Measurements from ENCODE around the gene OR3A2.
"Not testable (repeated sequence)": the region's sequence is repeated elsewhere in the genome, so short reads cannot be mapped to it uniquely, and the experiment has no call there.

OR3A2 gene

DNA sequence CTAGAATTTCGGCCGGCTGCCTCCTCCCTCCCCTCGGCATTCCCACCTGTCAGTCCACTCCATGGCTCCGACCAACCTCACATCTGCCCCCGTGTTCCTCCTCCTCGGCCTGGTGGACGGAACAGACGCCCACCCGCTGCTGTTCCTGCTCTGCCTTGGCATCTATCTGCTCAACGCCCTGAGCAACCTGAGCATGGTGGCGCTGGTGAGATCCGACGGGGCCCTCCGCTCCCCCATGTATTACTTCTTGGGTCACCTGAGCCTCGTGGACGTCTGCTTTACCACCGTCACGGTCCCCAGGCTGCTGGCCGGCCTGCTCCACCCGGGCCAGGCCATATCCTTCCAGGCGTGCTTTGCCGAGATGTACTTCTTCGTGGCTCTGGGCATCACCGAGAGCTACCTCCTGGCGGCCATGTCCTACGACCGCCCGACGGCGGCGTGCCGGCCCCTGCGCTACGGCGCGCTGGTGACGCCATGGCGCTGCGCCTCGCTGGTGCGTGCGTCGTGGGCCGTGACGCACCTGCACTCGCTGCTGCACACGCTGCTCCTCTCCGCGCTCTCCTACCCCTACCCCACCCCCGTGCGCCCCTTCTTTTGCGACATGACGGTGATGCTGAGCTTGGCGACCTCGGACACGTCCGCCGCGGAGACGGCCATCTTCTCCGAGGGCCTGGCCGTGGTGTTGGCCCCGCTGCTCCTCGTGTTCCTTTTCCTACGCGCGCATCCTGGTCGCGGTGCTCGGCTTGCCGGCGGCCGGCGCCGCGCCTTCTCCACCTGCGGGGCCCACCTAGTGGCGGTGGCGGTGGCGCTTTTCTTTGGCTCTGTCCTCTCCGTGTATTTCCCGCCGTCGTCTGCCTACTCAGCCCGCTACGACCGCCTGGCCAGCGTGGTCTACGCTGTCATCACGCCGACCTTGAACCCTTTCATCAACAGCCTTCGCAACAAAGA lies at the start of gene OR3A2:
TSS of gene OR3A2 (minus strand) at position 440 of the 948 bp plus-strand sequence.
- DNase-seq (ENCODE audit: low read depth) = no peak
- TF ChIP-seq, protein P1, sequence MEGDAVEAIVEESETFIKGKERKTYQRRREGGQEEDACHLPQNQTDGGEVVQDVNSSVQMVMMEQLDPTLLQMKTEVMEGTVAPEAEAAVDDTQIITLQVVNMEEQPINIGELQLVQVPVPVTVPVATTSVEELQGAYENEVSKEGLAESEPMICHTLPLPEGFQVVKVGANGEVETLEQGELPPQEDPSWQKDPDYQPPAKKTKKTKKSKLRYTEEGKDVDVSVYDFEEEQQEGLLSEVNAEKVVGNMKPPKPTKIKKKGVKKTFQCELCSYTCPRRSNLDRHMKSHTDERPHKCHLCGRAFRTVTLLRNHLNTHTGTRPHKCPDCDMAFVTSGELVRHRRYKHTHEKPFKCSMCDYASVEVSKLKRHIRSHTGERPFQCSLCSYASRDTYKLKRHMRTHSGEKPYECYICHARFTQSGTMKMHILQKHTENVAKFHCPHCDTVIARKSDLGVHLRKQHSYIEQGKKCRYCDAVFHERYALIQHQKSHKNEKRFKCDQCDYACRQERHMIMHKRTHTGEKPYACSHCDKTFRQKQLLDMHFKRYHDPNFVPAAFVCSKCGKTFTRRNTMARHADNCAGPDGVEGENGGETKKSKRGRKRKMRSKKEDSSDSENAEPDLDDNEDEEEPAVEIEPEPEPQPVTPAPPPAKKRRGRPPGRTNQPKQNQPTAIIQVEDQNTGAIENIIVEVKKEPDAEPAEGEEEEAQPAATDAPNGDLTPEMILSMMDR (conservative IDR thresholded peaks at IDR 0.05; ENCODE audit: low read depth, low read length) = no peak

DNA sequence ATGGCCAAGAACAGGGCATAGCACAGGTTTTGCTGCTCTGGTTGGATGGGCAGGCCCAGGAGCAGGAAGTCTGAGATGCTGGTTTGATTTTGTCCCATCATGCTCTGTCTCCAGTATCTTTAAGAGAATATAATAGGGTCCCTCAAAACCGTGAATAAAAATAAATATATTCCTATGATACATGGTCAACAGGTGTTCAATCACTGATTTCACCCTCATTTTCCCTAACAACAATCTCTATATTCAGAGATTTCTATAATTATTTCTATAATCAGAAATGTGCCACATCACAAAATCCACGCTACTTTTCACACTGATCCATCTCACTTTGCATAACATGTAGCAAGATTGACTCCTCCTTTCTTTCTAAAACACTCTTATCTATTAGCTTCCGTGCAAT lies 47.6 kb upstream of the OR3A2 start, which contains the start of gene OR1E2:
TSS of gene OR1E2 (minus strand) at position 101 of the 400 bp plus-strand sequence. CDS start at position 101, 0 bp downstream.
- DNase-seq (ENCODE audit: low read depth) = no peak
- no peak within 1 kb of the TSS for H3K4me3 ChIP-seq (ENCODE audit: low read length)
- TF ChIP-seq, protein P1 (conservative IDR thresholded peaks at IDR 0.05; ENCODE audit: low read depth, low read length) = no peak

More for the DNA sequence above, at the start of gene OR3A2:
- H3K4me3 ChIP-seq (ENCODE audit: low read length) = no peak within 1 kb of the TSS

DNA sequence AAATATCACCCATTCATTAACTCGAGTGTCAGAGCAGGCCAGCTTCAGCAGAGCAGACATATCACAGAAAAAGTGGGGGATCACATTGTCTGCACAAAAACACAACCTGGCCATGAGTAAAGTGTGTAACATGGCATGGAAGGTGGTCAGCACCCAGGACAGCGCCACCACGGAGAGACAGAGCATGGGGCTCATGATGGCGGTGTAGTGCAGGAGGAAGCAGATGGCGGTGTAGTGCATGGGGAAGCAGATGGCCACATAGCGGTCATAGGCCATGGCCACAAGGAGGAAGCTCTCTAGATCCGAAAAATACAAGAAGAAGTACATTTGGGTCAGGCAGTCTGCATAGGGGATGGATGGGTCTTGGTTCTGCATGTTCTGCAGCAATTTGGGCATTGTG lies 47.1 kb upstream of the OR3A2 start:
- DNase-seq (ENCODE audit: low read depth) = not testable (repeated sequence)

GRCh38 chr17:3418222-3418621 lies 32.1 kb upstream of the OR3A2 start:
- no peak for DNase-seq (ENCODE audit: low read depth)
- no peak overlapping the region for H3K4me3 ChIP-seq (ENCODE audit: low read length)
- TF ChIP-seq, protein P1 (conservative IDR thresholded peaks at IDR 0.05; ENCODE audit: low read depth, low read length) = no peak

More for the DNA sequence above, 47.1 kb upstream of the OR3A2 start:
- not testable (repeated sequence) for H3K4me3 ChIP-seq (ENCODE audit: low read length)

GRCh38 chr17:3415610-3416009 lies 29.5 kb upstream of the OR3A2 start:
- TF ChIP-seq, protein P1 (conservative IDR thresholded peaks at IDR 0.05; ENCODE audit: low read depth, low read length) = no peak
- no peak for DNase-seq (ENCODE audit: low read depth)
- H3K4me3 ChIP-seq (ENCODE audit: low read length) = no peak overlapping the region

- not testable (repeated sequence) for DNase-seq (ENCODE audit: low read depth)
Measured at GRCh38 chr17:3412216-3412615, 26.1 kb upstream of the OR3A2 start.

DNA sequence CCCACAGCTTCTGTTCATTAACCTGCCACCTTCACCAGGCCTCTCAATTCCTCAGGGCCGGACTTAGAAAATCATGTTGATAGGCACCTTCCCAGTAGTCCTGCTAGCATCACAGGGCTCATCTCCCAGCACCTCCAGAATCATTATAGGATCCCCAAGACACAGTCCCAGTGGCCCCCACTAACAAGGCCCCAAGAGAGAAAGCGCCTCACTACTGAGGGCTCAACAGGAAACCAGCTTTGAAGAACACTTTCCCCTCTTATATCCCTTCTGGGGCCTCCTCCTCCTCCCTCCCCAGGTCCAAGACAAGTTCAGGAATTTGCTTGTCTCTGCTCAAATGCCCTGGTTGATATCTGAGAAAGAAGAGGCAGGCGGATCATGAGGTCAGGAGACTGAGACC lies 25.0 kb upstream of the OR3A2 start, which contains the start of gene OR3A3:
TSS of gene OR3A3 (plus strand) at position 301 of the 400 bp plus-strand sequence.
- DNase-seq (ENCODE audit: low read depth) = no peak
- TF ChIP-seq, protein P1 (conservative IDR thresholded peaks at IDR 0.05; ENCODE audit: low read depth, low read length) = no peak
- H3K4me3 ChIP-seq (ENCODE audit: low read length) = no peak within 1 kb of the TSS

More at GRCh38 chr17:3412216-3412615, 26.1 kb upstream of the OR3A2 start:
- H3K4me3 ChIP-seq (ENCODE audit: low read length) = not testable (repeated sequence)

- not testable (repeated sequence) for DNase-seq (ENCODE audit: low read depth); H3K4me3 ChIP-seq (ENCODE audit: low read length)
Measured at GRCh38 chr17:3403856-3404255, 17.7 kb upstream of the OR3A2 start.

Data from retinal pigment epithelial cell (primary cell).